GM12892 (cell line): ENCODE measurements around the gene CLMN.
A peak's percentile ranks its signal among the peaks of the same experiment; 100 is the strongest.

Source experiments
- DNase-seq: peaks from one replicate; pipeline ENCODE4 v3.0.0; 2011; ENCODE audit not compliant: insufficient read length
- FAIRE-seq: peaks from 2 replicates; lab custom pipeline; 2011; peaks lifted over from hg19 to GRCh38; lab: Jason Lieb, UNC
- POLR2A ChIP-seq: IDR thresholded peaks from 2 replicates; pipeline ENCODE4 v1.6.1; 2011; ENCODE audit warnings: low read depth, low read length, control low read depth
- POLR2AphosphoS5 ChIP-seq: IDR thresholded peaks from 2 replicates; pipeline ENCODE4 v1.6.1; 2011; ENCODE audit warnings: low read depth, low read length, control low read depth
- TAF1 ChIP-seq: IDR thresholded peaks from 2 replicates; pipeline ENCODE4 v1.6.1; 2011; ENCODE audit warnings: low read depth, mild to moderate bottlenecking, control low read depth, low read length, borderline replicate concordance

The CLMN gene

DNA sequence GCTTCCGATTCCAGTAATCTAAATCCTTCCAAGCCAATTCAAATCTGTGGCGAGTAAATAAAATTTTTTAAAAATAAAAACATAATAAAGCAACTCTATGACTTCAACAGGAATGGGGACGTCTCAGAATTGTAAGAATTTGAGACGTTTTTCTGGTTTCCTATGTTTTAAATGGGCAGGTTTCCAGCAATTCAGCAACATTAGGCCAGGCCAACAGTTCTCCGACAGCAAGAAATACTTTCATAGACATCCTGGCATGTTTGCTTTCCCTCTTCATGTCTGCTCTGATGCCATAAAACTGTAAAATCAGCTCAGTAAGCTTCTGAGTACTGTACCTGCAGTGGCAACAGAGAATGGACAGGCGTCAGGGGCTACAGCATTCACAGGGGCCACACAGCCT lies 126.6 kb downstream of the CLMN start:
- TF ChIP-seq TAF1 (no peak), POLR2AphosphoS5 (no peak), POLR2A (no peak)
- DNase-seq (no peak), FAIRE-seq (no peak)

GRCh38 chr14:95192311-95192710 lies 127.4 kb downstream of the CLMN start:
- DNase-seq (no peak), FAIRE-seq (no peak)
- TF ChIP-seq TAF1, result no peak
- TF ChIP-seq POLR2AphosphoS5, result no peak
- no peak for TF ChIP-seq POLR2A

- no peak for DNase-seq
Observed at GRCh38 chr14:95191445-95192199, 128.1 kb downstream of the CLMN start.

DNA sequence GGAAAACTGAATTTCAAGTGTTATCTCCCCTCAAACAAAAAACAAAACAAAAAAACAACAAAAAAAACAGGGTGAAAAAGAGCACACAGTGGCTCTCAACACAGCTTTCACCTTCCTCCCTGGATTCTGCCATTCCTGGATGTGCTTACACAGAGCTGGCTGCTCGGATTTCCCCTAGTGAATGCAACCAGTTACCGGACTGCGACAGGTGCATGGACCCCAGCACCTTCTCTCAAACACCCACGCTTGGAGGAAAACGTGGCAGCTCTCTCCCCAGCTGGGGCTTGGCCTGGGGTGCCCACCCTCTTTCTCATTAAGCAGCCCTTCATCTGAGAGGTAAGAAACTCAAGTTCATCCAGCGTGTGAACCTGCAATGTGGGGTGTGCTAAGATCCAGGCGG lies 128.9 kb downstream of the CLMN start:
- no peak for DNase-seq
- no peak for FAIRE-seq
- TF ChIP-seq POLR2A, result no peak
- no peak for TF ChIP-seq TAF1
- TF ChIP-seq POLR2AphosphoS5, result no peak

More at GRCh38 chr14:95191445-95192199, 128.1 kb downstream of the CLMN start:
- TF ChIP-seq TAF1, result no peak
- no peak for TF ChIP-seq POLR2A
- no peak for TF ChIP-seq POLR2AphosphoS5
- no peak for FAIRE-seq

- TF ChIP-seq POLR2AphosphoS5, result no peak
- TF ChIP-seq TAF1, result no peak
- TF ChIP-seq POLR2A, result no peak
- FAIRE-seq (no peak), DNase-seq (no peak)
Observed at GRCh38 chr14:95190346-95190840, 129.3 kb downstream of the CLMN start.

GRCh38 chr14:95189367-95190132 lies 130.2 kb downstream of the CLMN start:
- no peak for FAIRE-seq
- TF ChIP-seq POLR2A (no peak), TAF1 (no peak), POLR2AphosphoS5 (no peak)
- DNase-seq, result no peak

- no peak for DNase-seq
- TF ChIP-seq POLR2AphosphoS5 (no peak), TAF1 (no peak), POLR2A (no peak)
- no peak for FAIRE-seq
Observed at GRCh38 chr14:95188380-95188779, 131.3 kb downstream of the CLMN start.

DNA sequence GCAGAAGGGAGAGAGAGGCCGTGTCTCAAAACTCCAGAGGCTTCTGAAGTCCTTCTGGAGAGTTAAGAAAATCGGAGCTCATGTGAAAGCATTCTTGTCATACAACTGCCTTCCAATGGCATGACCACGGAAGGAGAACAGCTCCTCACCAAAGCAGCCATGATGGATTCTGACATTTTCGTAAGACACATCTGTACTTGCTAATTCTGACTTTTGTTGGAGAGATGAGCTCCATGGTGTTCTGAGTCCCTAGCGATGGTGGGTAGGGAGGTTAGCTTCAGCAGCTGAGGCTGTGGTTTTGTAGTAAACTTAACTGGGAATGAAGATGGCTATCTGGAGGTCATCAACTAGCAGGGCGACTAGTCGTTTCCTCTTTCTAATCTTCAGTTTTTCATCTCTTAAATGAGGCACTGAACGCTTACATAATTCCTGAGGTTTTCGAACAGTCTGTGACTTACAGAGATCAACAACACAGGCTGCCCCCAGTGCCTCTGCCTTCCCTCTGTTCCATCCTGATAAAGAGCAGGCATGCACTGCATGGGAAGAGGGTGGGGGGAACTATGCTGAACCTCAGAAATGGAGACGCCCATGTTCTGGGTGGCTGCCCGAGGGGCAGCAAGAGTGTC lies 133.8 kb downstream of the CLMN start:
- DNase-seq, result no peak
- TF ChIP-seq POLR2A, result 0 out of 2 replicates have a peak, but pooled peaks have one; percentile 27
- no peak for TF ChIP-seq POLR2AphosphoS5
- no peak for FAIRE-seq

- TF ChIP-seq POLR2AphosphoS5 (no peak), TAF1 (no peak), POLR2A (no peak)
- FAIRE-seq (peak; percentile 30), DNase-seq (no peak)
Observed at GRCh38 chr14:95185033-95185766, 134.5 kb downstream of the CLMN start.

GRCh38 chr14:95184413-95184790 lies 135.3 kb downstream of the CLMN start:
- FAIRE-seq (no peak), DNase-seq (no peak)
- TF ChIP-seq POLR2AphosphoS5 (no peak), TAF1 (no peak), POLR2A (no peak)
